ENCODE measurements around the gene ERBB4.

The ERBB4 gene

DNA sequence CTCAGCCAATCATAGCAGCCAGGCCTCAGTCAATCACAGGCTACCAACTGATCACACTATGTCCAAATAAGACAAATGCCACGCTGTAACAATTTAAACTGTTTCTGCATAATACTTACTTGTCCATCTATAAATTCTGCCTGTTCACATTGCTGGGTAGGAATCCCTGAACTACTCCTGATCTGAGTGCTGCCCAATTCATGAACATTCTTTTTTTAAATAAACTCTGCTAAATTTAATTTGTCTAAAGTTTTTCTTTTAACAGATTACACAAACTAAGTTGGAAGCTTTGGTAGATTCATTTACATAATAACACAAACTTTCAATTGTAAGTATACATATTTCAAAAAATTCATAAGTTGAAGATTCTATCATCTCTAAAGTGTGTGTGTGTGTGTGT lies 583.0 kb downstream of the ERBB4 start:
- H3K4me3 ChIP-seq (ENCODE audit: low read depth, low read length) = no peak overlapping the region
- TF ChIP-seq, protein P1, sequence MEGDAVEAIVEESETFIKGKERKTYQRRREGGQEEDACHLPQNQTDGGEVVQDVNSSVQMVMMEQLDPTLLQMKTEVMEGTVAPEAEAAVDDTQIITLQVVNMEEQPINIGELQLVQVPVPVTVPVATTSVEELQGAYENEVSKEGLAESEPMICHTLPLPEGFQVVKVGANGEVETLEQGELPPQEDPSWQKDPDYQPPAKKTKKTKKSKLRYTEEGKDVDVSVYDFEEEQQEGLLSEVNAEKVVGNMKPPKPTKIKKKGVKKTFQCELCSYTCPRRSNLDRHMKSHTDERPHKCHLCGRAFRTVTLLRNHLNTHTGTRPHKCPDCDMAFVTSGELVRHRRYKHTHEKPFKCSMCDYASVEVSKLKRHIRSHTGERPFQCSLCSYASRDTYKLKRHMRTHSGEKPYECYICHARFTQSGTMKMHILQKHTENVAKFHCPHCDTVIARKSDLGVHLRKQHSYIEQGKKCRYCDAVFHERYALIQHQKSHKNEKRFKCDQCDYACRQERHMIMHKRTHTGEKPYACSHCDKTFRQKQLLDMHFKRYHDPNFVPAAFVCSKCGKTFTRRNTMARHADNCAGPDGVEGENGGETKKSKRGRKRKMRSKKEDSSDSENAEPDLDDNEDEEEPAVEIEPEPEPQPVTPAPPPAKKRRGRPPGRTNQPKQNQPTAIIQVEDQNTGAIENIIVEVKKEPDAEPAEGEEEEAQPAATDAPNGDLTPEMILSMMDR (conservative IDR thresholded peaks at IDR 0.05; ENCODE audit: low read depth, low read length) = no peak
- DNase-seq (ENCODE audit: low read depth) = no peak

DNA sequence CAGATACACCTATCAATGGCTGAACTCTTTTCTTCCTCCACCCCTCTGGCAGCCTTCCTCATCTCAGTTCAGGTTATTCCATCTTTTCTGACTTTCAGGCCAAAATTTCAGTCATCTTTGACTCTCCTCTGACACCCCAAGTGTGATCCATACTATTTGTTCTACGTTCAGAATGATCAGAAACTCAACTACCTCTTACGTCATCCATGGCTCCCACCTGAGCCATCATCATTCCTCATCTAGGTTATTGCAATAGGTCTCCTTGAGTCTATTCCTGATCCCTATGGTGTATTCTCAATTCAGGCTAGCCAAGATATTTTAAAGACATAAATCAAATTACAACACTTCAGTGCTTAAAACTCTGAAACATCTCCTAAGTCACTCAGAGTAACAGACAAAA lies 589.7 kb downstream of the ERBB4 start:
- H3K4me3 ChIP-seq (ENCODE audit: low read depth, low read length) = no peak overlapping the region
- no peak for DNase-seq (ENCODE audit: low read depth)
- TF ChIP-seq, protein P1 (conservative IDR thresholded peaks at IDR 0.05; ENCODE audit: low read depth, low read length) = no peak

DNA sequence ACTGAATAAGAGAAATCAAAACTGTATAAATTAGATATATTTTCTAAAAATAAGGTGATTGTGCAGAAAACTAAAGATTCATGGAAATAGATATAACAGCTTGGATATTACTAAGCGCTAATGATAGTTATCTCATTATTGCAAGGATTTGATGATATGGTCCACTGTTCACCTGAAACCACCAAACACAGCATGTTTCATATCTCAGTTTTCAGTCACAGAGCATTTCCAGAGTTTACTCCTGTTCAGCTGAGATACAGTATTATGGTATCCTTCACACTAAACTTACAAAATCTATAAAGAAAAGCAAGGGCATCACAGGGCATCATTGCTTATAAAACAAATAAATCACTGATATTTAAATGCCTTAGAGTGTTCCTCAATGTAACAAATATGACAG lies 591.6 kb downstream of the ERBB4 start:
- TF ChIP-seq, protein P1 (conservative IDR thresholded peaks at IDR 0.05; ENCODE audit: low read depth, low read length) = no peak
- no peak for DNase-seq (ENCODE audit: low read depth)
- H3K4me3 ChIP-seq (ENCODE audit: low read depth, low read length) = no peak overlapping the region

DNA sequence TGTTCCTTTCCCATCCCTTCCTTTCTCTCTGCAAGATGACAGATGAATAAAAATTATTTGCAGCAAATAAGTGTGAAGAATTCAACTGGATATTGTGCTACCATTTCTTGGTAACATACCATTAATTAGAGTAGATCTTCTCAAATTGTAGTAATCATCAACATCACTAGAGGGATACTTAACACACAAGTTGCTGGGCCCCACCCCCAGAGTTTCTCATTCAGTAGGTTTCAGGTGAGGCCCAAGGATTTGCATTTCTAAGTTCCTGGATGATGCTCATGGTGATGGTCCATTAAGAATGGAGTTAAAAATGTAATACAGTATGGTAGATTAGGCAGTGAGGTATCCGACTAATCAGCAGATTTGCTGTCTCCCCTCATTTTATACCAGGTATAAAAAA lies 594.0 kb downstream of the ERBB4 start:
- no peak for DNase-seq (ENCODE audit: low read depth)
- no peak overlapping the region for H3K4me3 ChIP-seq (ENCODE audit: low read depth, low read length)
- TF ChIP-seq, protein P1 (conservative IDR thresholded peaks at IDR 0.05; ENCODE audit: low read depth, low read length) = no peak

DNA sequence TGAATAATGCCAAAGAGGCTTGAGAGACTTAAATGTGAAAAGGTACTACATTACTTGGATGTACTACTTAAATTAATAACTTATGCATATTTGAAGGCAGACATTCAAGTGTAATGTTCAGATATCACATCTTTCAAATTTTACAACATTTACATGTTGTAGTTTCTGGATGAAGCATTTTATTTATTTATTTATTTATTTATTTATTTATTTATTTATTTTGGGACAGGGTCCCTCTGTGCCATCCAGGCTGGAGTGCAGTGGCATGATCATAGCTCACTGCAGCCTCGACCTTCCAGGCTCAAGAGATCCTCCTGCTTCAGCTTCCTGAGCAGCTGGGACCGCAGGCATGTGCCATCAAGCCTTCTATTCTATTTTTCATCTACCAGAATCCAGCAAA lies 596.4 kb downstream of the ERBB4 start:
- DNase-seq (ENCODE audit: low read depth) = no peak
- no peak overlapping the region for H3K4me3 ChIP-seq (ENCODE audit: low read depth, low read length)
- TF ChIP-seq, protein P1 (conservative IDR thresholded peaks at IDR 0.05; ENCODE audit: low read depth, low read length) = no peak

DNA sequence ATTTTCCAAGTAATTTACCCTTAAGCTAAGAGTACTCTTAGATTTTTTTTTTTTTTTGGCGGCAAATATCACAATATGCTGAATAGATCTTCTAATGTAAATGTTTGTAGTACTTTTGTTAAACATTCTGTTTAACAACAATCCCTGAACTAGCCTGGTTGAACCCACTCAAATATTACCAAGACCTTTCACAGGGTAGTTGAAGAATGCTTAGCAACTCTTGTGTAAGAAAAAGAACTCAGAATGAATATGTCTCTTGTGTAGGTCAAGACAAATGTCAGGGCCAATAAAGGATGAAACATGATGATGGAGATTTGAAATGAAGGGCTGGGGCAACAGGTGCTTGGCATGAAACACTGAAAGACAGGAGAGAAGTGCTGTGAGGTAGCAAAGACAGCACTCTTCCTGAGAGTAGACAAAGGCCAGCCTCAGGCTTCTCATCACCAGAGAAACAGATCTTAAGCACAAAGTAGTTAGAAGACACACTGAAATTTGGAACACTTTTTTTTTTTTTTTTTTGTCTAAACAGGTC lies 597.3 kb downstream of the ERBB4 start:
- DNase-seq (ENCODE audit: low read depth) = no peak
- no peak overlapping the region for H3K4me3 ChIP-seq (ENCODE audit: low read depth, low read length)
- TF ChIP-seq, protein P1 (conservative IDR thresholded peaks at IDR 0.05; ENCODE audit: low read depth, low read length) = no peak

DNA sequence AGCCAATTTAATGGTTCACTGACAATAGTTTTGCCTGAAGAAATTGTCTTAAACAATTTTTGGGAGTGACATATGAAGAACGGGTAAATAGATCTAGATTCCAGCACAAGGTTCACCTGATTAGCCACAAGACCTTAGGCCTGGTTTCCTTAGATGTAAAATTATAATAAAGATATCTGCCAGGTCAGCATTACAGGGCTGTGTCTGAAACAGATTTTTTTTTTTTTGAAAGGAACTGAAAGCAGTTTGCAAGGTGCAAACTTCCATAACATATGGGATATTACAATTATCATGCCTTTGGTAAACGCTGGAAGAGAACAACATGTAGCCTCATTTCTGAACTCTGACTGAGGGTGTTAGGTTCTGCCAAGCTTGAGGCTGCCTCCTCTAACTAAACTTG lies 599.4 kb downstream of the ERBB4 start:
- TF ChIP-seq, protein P1 (conservative IDR thresholded peaks at IDR 0.05; ENCODE audit: low read depth, low read length) = no peak
- no peak overlapping the region for H3K4me3 ChIP-seq (ENCODE audit: low read depth, low read length)
- no peak for DNase-seq (ENCODE audit: low read depth)

Measured in choroid plexus epithelial cell (primary cell).